HAP-1 (cell line): ENCODE data around the gene CRTC1.

Source experiments
- DNase-seq, 2 experiments: peaks; one replicate each; pipeline ENCODE4 v3.0.0-alpha.2; 2016 to 2020; ENCODE audit warnings: low spot score in 2 of 2
- H3K27me3 ChIP-seq: fragments of 250-450 bp; sonication (Bioruptor Pico); 2 replicates; pipeline ENCODE4 v1.5.1; 2020; ENCODE audit warnings: low read depth, mild to moderate bottlenecking, moderate library complexity
- H3K36me3 ChIP-seq: fragments of 250-450 bp; sonication (Bioruptor Pico); replicated peaks from 2 replicates; pipeline ENCODE4 v1.5.1; 2020; ENCODE audit warnings: mild to moderate bottlenecking
- H3K4me1 ChIP-seq: fragments of 250-450 bp; sonication (Bioruptor Pico); 2 replicates; pipeline ENCODE4 v1.5.1; 2020; ENCODE audit warnings: mild to moderate bottlenecking
- H3K4me3 ChIP-seq: fragments of 250-450 bp; sonication (Bioruptor Pico); 2 replicates; pipeline ENCODE4 v1.5.1; 2020; ENCODE audit warnings: mild to moderate bottlenecking, moderate library complexity
- H3K9me3 ChIP-seq: fragments of 250-450 bp; sonication (Bioruptor Pico); 2 replicates; pipeline ENCODE4 v1.5.1; 2020; ENCODE audit warnings: mild to moderate bottlenecking, moderate library complexity
- in situ Hi-C: fragments of 300-500 bp; cut with MboI; formaldehyde crosslinking; loops from 3 replicates; pipeline ENCODE4 v1.14.3; 2020; ENCODE audit warnings: low sequenced_read_pairs, inconsistent platforms, mixed read lengths

Gene CRTC1

DNA sequence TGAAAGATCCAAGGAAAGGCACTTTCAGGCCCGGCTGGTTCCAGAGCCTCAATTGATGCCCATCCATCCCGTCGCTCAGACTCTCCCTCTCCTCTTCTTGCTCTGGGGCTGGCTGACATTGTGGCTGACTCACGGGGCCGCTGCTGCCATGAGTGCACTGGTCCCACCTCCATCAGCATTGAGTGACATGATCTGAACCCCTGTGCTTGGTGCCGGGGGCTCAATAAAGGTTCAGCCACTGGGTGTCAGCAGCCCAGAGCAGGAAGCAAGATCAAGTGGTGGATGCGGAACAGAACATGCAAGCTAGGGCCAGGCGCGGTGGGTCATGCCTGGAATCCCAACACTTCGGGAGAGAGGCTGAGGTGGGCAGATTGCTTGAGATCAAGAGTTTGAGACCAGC lies 68.1 kb downstream of the CRTC1 start:
- Histone ChIP-seq H3K4me3 (no peak overlapping the region), H3K4me1 (no peaks in the 10 kb centered on the region), H3K9me3 (no peaks in the 10 kb centered on the region), H3K36me3 (no peaks in the 10 kb centered on the region), H3K27me3 (no peaks in the 10 kb centered on the region)
- in situ Hi-C loops: no loop called here
- DNase-seq: no peak

DNA sequence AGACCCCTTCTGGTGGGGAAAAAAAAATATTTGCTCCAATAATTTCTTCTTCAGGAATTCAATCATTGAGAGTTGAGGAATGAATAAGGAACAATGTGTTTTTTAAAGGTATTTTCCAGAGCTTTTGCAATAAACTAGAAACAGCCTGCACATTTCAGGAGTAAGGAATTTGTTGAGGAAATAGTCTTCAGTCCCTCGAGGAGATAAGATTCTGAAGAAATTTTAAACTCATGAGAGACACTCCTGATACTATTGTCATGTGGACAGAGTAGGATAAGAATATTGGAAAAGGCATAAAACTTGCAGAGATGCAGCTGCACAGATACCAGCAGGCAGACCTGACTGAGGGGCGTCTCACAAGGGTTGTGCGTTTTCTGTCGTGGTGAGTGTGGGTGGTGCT lies 71.0 kb downstream of the CRTC1 start:
- no peak overlapping the region for H3K4me3 ChIP-seq
- no peaks in the 10 kb centered on the region for H3K9me3 ChIP-seq
- in situ Hi-C loops: no loop called here
- no peak for DNase-seq
- no peaks in the 10 kb centered on the region for H3K4me1 ChIP-seq
- no peaks in the 10 kb centered on the region for H3K27me3 ChIP-seq
- no peaks in the 10 kb centered on the region for H3K36me3 ChIP-seq

DNA sequence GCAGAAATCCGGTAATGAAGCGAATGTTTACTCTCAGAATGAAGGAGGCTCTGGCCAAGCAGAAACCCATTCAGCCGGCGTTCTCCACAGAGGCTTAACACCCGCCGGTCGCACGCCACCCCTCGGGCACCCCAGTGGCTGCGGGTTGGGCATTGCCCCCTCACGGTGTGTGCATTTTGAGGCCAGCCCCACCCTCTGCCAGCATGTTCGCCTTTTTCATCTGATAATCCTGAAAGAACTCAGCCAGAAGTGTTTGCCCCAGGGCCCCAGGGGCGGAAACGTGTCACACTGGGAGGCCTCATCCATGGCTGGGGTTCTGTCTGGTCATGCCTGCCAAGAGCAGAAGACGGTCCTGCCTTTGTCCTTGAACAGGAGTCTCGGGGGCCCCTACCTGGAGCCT lies 73.4 kb downstream of the CRTC1 start:
- H3K36me3 ChIP-seq: no peaks in the 10 kb centered on the region
- H3K9me3 ChIP-seq: no peaks in the 10 kb centered on the region
- H3K4me1 ChIP-seq: no peaks in the 10 kb centered on the region
- no peak for DNase-seq
- no peak overlapping the region for H3K4me3 ChIP-seq
- in situ Hi-C loops: no loop called here
- no peaks in the 10 kb centered on the region for H3K27me3 ChIP-seq

DNA sequence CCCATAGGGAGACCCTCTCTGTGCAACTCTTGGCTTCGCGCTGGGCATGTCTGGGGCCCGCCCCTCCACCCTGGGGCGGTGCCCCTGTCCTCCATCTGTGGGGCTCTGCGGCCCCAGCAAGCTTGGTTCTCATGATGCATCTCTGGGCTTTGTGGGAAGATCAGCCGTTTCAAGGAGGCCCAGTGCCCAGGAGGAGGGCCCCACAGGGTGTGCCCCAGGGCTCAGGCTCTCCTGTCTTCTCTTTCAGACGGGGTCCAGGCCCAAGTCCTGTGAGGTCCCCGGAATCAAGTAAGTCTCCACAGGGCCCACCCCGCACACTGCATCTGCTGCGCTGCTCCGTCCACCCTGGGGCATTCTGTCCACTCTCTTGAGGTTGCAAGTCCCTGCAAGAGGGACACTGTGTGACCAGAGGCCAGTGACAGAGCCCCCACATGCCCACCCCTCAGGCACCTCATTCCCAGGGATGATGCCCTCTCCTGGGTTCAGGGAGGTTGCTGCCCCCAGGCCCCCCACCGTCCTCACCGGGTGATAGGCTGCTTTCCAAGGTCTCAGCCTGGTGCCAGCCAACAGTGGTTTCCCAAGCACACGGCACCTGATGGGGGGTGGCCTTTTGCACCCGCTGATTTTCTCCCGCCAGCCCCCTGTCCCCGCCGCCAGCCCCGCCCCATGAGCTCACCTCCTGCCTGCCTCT lies 76.0 kb downstream of the CRTC1 start:
- no peak for DNase-seq
- Histone ChIP-seq H3K4me3 (no peak overlapping the region), H3K27me3 (no peaks in the 10 kb centered on the region), H3K4me1 (no peaks in the 10 kb centered on the region), H3K36me3 (no peaks in the 10 kb centered on the region), H3K9me3 (no peaks in the 10 kb centered on the region)
- in situ Hi-C loops: no loop called here

DNA sequence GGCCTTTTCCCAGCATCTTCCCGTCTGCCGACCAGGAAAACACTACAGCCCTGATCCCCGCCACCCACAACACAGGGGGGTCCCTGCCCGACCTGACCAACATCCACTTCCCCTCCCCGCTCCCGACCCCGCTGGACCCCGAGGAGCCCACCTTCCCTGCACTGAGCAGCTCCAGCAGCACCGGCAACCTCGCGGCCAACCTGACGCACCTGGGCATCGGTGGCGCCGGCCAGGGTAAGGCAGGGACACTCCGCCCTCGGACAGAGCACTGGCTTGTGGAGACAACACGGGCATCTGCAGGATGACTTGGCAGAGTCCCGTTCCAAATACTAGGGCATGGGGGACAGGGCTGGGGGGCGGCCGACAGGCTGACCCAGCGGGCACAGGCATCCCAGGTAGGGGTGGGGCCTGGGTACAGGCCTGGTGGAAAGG lies 76.5 kb downstream of the CRTC1 start:
- no peaks in the 10 kb centered on the region for H3K27me3 ChIP-seq
- in situ Hi-C loops: no loop called here

DNA sequence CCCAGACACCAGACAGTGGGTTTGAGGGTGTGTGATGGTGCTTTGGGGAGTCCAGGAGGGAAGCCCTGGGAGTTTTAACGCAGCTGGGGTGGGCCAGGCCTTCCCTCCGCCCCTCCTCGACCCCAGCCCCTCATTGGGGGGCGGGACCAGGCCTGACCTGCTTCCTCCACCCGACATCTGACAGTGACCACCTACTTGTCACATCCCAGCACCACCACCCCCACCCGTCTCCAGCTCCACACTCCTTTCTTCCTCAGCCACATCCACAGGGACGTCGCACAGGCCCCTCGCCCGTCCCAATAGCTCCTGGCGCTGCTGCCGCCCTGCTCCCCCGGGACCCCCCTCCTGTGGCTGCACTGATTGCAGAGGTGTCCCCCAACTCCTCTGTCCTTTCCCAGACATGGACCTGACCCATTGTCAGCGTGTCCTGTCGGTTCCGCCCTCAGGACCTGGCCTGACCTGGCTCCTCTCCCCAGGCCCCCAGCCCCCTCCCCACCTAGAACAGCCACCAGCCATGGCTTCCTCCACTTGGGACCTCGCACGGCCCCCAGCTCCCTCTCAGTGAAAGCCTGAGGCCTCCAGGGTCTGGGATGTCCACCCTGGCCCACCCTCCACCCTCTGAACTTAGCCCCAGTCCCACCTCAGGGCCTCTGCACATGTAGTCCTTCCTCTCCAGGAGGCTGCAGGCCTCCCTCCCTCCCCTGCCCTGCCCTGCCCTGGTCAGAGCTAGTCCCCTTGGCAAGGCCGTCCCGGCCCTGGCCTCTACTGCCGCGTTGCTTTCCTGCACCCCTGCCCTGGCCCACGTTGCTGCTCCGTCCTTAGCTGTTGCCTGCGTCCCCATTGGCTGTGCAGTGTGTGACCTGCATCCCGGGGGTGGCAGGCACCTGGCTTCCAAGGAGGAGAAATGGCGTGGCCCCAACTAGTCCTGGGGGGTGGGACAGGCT lies 77.2 kb downstream of the CRTC1 start:
- Histone ChIP-seq H3K36me3 (no peaks in the 10 kb centered on the region), H3K9me3 (no peaks in the 10 kb centered on the region), H3K4me1 (no peaks in the 10 kb centered on the region), H3K27me3 (no peaks in the 10 kb centered on the region), H3K4me3 (no peak overlapping the region)
- no peak for DNase-seq
- in situ Hi-C loops: no loop called here

More for the DNA sequence above, 76.5 kb downstream of the CRTC1 start:
- Histone ChIP-seq H3K4me3 (no peak overlapping the region), H3K9me3 (no peaks in the 10 kb centered on the region), H3K36me3 (no peaks in the 10 kb centered on the region), H3K4me1 (no peaks in the 10 kb centered on the region)
- no peak for DNase-seq

DNA sequence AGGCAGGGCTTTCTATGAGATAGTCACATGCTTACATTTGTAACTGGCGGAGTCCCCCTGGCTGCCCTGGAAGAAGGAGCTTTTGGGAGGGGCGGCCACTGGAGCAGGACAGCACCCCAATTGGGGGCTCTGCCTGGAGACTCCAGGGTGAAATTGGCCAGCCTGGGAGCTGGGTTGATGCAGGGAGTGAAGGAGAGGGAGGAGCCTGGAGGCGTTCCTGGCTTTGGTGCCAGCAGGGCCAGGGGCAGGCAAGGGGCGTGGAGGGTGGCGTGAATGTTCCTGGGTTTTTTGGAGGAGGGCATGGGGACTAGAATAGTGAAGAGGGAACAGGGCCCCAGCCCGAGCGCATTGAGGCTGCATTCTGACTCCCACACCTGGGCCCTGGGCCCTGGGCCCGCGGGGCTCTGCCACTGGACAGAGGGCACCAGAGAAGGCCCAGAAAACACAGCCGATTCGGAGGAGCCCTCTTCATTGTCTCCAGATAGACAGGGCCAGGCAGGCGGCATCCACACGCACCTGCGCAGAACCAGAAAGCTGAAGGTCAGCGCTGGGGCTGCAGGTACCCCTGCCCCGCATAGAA lies 78.1 kb downstream of the CRTC1 start:
- H3K27me3 ChIP-seq: no peaks in the 10 kb centered on the region
- no peaks in the 10 kb centered on the region for H3K36me3 ChIP-seq
- in situ Hi-C loops: no loop called here
- no peak overlapping the region for H3K4me3 ChIP-seq
- no peak for DNase-seq
- no peaks in the 10 kb centered on the region for H3K9me3 ChIP-seq
- H3K4me1 ChIP-seq: no peaks in the 10 kb centered on the region

DNA sequence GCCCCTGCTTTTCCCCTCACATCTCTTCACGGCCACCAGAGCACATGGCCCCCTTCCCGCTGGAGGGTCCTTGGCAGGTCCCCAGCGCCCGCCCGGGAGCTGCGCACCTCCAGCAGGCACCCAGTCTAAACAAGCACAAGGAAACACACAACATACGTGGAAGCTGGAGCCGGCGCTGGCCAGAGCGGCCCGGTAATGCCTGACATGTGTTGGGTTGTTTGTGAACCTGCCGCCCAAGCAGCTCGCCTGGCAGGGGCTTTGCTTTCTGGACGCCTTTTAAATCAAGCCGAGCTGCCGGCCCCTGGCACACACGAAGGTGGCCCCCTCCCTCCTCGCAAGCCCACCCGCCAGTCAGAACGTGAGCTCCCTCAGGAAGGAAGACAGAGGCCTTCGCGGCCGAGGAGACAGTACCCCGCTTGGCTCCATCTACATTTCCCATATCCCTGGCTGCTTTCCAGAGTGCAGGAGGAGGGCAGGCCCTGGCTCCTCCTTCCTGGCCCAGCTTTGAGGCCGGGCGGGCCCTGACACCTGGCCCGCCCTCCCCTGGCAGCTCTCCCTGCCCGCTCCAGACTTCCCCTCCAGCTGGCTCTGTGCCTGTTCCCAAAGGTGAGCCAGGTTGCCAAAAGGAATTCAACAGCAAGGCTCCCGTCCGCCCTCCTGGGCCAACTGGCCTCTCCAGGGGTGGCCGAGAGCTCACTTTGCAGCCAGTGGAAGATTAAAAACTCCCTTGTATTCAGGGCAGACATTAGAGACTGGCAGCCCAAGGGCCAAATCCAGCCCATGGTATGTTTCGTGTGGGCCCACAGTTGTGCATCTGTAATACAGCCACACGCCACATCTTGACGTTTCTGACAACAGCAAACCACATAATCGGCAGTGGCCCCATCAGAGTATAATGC lies 78.9 kb downstream of the CRTC1 start:
- DNase-seq: no peak
- Histone ChIP-seq H3K27me3 (no peaks in the 10 kb centered on the region), H3K36me3 (no peaks in the 10 kb centered on the region), H3K4me1 (no peaks in the 10 kb centered on the region), H3K9me3 (no peaks in the 10 kb centered on the region), H3K4me3 (no peak overlapping the region)
- in situ Hi-C loops: no loop called here

DNA sequence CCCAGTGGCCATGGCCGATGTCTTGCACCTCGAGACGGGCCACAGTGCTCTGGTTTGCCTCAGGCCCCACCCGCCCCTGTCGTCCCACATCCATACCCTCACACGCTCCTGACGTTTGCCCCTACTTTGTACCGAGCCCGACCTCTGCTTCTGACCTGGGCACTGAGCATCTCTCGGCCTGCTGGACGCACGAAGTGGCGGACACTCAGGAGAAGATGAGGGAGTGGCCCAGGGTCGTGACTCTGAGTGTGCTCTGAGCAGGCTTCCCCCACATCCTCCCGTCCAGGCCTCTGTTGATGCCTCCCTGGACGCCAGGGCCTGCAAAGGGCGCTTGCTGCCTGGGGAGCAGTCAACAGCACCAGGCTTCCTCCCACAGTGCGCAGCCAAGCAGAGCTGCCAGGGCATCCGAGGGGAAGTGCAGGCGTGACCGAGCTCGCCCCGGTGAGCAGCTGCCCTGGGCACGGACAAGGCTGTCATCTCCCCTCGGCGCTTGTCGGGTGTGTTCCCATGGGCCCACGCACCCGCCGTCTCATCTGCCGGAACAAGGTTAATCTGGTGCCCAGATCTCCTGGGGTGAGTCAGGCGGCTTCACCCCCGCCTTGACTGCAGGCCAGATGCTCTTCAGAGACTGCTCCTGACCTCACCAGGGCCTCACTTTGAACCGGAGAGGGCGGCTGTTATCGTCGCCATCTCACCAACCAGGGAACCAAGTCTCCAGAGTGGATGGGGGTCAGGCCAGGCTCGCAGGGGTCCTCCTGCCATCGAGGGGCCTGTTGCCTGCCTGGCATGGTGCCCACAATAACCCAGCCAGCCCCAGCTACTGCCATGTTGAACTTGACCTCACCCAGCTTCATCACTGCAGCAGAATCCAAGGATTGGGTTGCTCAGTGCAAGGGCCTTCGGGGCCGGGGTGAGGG lies 80.5 kb downstream of the CRTC1 start:
- in situ Hi-C loops: no loop called here
- H3K27me3 ChIP-seq: no peaks in the 10 kb centered on the region
- no peak for DNase-seq

DNA sequence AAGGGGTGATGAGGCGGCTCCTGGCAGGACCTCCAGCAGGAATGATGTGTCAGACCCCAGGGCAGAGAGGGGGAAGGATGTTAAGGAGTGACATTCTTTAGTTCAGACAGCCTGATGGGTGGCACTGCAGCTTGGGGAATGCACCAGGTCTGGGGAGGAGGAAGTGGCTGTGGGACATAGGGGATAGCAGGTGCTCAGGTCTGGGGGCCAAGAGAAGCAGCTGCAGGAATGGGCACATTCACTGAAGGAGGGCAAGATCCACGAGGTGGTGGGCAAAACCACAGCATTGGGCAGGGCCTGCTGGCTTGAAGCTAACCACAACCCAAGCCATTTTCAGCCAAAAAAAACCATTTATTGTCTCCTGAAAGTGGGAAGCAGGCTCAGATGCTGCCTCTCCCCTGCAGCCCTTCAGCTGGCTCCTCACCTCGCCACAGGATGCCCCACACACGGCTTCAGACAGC lies 81.1 kb downstream of the CRTC1 start:
- no peak for DNase-seq
- in situ Hi-C loops: no loop called here
- no peaks in the 10 kb centered on the region for H3K27me3 ChIP-seq
- H3K4me1 ChIP-seq: no peaks in the 10 kb centered on the region
- no peaks in the 10 kb centered on the region for H3K9me3 ChIP-seq
- no peaks in the 10 kb centered on the region for H3K36me3 ChIP-seq
- H3K4me3 ChIP-seq: no peak overlapping the region

More for the DNA sequence above, 80.5 kb downstream of the CRTC1 start:
- H3K9me3 ChIP-seq: no peaks in the 10 kb centered on the region
- no peaks in the 10 kb centered on the region for H3K4me1 ChIP-seq
- H3K36me3 ChIP-seq: no peaks in the 10 kb centered on the region
- H3K4me3 ChIP-seq: no peak overlapping the region

DNA sequence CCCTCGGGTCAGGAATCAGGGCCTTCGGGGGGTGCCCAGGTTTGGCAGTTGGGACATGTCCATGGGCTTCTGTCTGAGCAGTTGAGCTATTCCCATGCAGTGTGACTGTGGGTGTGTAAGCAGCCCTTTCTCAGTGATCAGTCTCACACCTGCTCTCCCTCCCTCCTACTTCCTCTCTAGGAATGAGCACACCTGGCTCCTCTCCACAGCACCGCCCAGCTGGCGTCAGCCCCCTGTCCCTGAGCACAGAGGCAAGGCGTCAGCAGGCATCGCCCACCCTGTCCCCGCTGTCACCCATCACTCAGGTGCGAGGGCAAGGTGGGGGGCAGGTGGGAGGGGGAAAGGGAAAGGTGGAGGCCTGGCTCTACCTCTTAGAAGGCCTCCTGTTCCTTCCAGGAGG lies 81.7 kb downstream of the CRTC1 start:
- H3K36me3 ChIP-seq: no peaks in the 10 kb centered on the region
- DNase-seq: no peak
- in situ Hi-C loops: no loop called here
- no peak overlapping the region for H3K4me3 ChIP-seq
- no peaks in the 10 kb centered on the region for H3K4me1 ChIP-seq
- no peaks in the 10 kb centered on the region for H3K27me3 ChIP-seq
- no peaks in the 10 kb centered on the region for H3K9me3 ChIP-seq

DNA sequence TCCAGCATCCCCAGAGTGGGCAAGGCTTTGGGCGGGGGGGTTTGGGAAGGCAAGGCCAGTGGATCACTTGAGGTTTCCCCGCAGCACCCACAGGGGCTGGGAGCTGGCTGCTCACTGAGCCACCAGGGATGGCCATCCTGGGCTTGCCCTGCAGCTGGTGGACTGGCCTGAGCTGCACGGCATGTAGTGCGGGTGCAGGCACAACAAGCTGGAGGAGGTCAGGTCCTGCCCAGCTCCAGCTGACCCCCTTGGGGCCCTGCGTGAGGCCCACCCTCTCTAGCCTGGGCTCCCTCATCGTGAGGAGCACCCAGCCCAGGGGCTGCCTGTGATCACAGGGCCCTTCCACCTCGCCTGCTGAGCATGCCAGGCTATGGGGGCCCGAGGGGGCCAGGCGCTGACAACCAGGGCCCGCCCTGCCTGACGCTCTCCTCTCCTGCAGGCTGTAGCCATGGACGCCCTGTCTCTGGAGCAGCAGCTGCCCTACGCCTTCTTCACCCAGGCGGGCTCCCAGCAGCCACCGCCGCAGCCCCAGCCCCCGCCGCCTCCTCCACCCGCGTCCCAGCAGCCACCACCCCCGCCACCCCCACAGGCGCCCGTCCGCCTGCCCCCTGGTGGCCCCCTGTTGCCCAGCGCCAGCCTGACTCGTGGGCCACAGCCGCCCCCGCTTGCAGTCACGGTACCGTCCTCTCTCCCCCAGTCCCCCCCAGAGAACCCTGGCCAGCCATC lies 84.7 kb downstream of the CRTC1 start:
- no peak for DNase-seq
- Histone ChIP-seq H3K27me3 (0 out of 2 replicates have a peak, but pooled peaks cover under 1% of the 10 kb centered on the region), H3K4me1 (no peaks in the 10 kb centered on the region), H3K9me3 (no peaks in the 10 kb centered on the region), H3K36me3 (no peaks in the 10 kb centered on the region), H3K4me3 (no peak overlapping the region)
- in situ Hi-C loops: no loop called here
